HG03064 (cell line): ENCODE results near the gene CNR2.
"Not testable (repeated sequence)": the region's sequence is repeated elsewhere in the genome, so short reads cannot be mapped to it uniquely, and the experiment has no call there.

Experiments used
- ATAC-seq: cut with Tn5 transposase; IDR thresholded peaks from one replicate; pipeline ENCODE4 v1.9.1; 2021; ENCODE audit warnings: low read depth; ENCODE audit not compliant: unreplicated experiment

CNR2 gene

GRCh38 chr1:23843644-23844043 lies 69.5 kb downstream of the CNR2 start:
- no peak for ATAC-seq

- no peak for ATAC-seq
Measured at GRCh38 chr1:23838401-23838866, 74.7 kb downstream of the CNR2 start.

- no peak for ATAC-seq
Measured at GRCh38 chr1:23837908-23838307, 75.3 kb downstream of the CNR2 start.

- ATAC-seq = no peak
Measured at GRCh38 chr1:23836037-23836436, 77.1 kb downstream of the CNR2 start.

GRCh38 chr1:23834156-23834555 lies 79.0 kb downstream of the CNR2 start:
- not testable (repeated sequence) for ATAC-seq

- no peak for ATAC-seq
Measured at GRCh38 chr1:23827717-23828116, 85.4 kb downstream of the CNR2 start.

- not testable (repeated sequence) for ATAC-seq
Measured at GRCh38 chr1:23826590-23826989, 86.6 kb downstream of the CNR2 start.

- no peak for ATAC-seq
Measured at GRCh38 chr1:23825762-23826522, 87.2 kb downstream of the CNR2 start.

GRCh38 chr1:23825076-23825761 lies 87.9 kb downstream of the CNR2 start, which contains the start of gene HMGCL:
HMGCL (minus strand) TSS chr1:23825429; CDS start chr1:23825415, 14 bp downstream.
- ATAC-seq = peak; percentile 79

GRCh38 chr1:23824711-23825075 lies 88.5 kb downstream of the CNR2 start:
- ATAC-seq = no peak

- no peak for ATAC-seq
Measured at GRCh38 chr1:23823767-23824166, 89.4 kb downstream of the CNR2 start.
